Stimulated activated CD4-positive, alpha-beta T cell treated with anti-CD3 and anti-CD28 coated beads, Interleukin-1b, Interleukin-23, amount 100 ng/mL, for 1 hour (primary cell): Measurements from ENCODE around the gene WIPF3.

ENCODE experiments used
- DNase-seq, 2 donors: peaks; one replicate each; pipeline ENCODE4 v3.0.0-alpha.2; 2020; ENCODE audit warnings: low read depth in 2 of 2

WIPF3 gene

DNA sequence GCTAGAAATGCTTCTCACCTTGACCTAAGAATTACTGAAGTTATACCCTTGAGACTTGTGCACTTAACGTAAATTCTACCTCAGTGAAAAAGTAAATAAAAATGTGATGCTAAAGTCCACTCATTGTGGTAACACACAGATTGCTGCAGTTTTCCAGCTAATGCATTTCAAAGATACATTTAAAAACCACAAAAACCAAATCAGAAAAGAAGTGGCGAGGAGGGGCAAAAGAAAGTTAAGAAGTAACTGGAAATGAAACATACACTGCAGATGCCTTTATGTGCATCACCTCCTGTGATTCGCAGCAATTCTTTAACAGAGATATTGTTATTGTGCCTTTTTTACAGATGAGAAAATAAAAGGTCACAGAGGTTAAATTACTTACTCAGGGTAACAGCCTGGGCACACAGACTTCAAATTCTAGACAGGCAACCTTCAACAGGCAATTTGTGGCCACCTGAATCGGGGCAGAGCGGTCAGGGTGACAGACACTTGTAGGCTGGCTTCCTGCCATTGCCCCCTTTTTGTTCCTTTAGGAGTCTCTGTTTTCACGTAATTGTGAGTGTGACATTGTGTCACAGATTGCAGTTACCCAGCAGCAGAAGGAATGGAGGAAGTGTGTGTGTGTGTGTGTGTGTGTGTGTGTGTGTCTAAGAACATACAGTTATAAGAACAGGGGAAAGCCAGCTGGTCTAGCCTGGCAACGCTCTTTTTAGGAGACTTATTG is 1.9 kb downstream of the WIPF3 start:
- no peak for DNase-seq

DNA sequence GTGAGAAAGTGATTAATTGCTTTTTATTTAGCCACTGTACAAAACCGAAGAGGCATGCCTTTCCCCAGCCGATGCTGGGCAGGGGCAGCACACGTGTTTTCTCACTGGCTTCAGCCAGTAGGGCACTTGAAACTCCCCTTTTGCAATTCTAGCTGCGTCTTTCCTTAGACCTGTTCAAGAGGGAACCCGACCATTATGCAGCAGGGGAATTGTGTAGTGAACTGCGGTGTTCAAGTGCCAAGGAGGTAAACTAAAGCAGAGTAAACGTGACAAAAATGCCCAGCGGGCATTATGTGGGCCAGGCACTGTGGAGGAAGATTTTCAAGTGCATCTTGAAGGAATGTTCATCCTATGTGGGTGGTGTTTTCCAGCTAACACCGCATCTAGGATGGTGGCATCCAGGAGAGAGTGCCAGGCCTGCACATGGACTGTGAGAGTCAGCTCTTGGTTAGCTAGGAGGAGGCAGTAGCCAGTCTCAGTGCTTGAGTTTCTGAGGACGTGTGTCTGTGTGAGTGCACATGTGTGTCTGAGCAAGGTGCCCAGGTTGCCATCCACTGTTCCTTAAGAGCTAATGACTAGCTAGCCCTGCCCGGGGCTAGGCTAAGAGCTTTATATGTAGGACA is 3.3 kb downstream of the WIPF3 start:
- no peak for DNase-seq

DNA sequence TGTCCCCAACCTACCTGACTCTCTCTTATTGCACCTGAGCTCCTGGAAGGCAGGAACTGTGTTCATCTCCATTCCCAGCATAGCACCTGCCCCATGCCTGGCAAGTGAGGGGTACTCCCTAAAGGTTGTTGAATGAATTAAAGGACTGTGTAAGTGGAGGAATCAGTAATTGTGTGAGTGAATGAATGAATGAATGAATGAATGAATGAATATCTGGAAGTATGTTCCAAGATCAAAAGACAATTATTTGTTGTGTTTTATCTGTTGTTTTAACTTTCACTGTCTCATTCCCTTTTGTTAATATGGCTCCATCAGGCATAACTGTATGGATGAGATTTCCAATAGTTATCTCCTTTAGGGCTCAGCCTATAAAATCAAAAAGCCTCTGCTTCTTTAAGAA is 4.0 kb downstream of the WIPF3 start:
- no peak for DNase-seq

DNA sequence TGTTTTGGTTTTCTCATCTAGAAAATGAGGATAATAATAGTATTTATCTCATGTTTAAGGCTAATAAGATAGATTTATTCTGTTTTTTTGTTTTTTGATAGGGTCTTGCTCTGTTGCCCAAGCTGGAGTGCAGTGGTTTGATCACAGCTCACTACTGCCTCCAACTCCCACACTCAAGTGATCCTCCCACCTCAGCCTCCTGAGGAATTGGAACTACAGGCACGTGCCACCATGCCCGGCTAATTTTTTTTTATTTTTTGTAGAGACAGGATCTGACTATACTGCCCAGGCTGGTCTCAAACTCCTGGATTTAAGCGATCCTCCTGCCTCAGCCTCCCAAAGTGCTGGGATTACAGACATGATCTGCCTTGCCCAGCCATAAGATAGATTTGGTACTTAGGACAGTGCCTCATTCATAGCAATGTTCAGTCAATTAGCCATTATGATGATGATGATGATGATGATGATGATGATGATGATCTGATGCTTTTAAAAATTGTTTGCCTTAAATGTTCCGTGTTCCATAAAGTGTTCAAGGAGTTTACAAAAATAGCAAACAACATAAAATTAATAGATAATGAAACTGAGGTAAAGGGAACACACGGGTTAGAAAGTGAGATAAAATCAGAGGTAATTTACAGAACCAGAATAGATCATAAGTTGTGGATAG is 4.6 kb downstream of the WIPF3 start:
- DNase-seq: no peak

DNA sequence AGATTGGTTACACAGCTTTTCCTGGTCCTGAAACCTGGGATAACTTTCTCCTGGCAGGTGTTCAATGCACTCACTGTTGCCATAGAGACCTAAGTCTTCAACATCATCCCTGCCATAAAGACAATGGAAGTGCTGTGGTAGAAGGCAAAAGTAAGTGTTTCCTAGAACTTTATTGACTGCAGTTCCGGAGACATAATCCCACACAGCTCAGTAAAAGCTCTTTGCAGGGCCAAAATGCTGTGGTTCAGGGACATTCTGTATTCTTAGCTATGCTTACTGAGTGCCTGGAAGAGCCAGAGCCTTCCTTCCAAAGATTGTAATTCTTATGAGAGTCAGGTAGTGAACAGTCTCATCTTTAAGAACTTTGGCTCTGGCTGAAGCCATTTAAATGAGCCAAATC is 5.3 kb downstream of the WIPF3 start:
- DNase-seq: no peak

DNA sequence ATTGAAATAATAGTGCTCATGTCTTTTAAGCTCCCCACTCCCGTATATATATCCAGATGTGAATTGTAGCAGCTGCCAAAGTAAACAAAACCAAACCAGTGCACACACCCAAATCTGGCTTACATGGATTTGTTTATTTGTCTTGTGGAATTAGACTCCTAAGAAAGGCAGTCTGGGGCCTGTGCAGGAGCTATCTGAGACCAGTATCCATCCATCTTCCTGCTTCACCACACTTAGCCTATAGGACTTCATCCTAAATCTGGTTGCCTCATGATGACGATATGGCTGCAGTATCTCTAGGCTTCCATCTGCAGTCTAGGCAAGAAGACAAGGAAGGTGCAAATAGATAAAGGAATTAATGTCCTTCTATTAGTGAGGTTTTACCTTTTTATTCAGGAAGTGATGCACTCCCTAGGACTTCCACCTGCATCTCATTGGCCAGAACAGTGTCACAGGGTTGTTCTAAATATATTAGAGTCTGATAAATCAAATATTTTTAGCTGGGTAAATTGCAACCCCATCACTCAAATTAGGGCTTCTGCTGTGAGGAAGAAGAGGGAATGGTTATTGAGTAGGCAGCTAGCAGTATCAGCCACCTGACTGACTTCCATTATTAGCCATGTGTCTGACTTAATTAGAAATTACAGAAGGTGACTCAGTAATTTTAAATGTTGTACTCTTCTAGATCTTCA is 6.0 kb downstream of the WIPF3 start:
- no peak for DNase-seq

DNA sequence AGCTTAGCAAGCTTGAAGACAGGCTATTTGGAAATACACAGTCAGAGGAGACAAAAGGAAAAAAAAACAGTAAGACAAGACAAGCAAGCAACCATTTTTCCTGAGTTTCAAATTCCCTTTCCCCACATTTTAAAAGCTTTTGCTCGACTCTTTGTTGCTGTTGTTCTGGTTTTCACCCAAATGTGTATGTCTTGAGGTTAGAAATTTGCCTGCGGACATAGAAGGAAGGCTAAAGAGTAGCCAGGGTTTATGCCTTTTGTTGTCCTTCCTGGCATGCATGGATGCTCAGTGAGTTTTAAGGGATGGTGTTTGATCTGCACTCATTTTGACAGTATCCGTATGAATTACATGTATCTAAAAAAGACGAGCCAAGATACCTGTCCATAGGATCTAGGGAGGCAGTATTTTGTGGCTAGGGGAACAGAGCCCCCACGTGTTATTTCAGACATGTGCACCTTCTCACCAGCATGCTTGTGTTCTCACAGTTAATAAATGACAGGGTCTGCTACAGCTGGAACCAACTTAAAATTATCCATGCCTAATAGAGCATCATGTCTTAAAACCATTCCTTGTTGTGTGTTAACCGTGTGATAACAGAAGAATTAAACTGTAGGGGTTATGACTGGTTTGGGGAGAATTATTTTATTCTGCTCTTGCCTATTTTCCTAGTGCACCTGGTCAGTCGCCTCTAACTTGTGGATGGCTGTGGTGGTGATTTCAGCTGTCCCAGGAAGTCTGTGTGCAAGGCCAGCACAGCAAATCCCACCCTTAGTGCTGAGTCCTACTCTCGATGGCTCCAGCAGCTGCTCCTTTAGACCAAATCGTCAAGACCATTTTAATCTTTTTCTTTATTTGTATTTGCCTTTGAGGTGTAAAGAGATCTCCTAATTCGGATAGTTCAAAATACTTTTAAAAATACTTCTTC is 9.1 kb downstream of the WIPF3 start:
- no peak for DNase-seq

DNA sequence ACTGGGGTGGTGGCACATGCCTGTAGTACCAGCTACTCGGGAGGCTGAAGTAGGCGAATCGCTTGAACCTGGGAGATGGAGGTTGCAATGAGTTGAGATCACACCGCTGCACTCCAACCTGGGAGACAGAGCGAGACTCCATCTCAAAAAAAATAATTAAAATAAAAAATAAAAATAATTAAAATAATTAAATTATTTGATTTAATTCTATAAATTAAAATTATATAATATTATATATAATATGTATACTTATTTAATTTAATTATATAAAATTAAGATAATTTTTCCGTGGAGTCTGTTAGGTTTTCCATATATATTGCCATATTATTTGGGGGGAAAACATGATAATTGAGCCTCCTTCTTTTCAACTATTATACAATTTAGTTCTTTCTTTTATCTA is 12.0 kb downstream of the WIPF3 start:
- DNase-seq: no peak

DNA sequence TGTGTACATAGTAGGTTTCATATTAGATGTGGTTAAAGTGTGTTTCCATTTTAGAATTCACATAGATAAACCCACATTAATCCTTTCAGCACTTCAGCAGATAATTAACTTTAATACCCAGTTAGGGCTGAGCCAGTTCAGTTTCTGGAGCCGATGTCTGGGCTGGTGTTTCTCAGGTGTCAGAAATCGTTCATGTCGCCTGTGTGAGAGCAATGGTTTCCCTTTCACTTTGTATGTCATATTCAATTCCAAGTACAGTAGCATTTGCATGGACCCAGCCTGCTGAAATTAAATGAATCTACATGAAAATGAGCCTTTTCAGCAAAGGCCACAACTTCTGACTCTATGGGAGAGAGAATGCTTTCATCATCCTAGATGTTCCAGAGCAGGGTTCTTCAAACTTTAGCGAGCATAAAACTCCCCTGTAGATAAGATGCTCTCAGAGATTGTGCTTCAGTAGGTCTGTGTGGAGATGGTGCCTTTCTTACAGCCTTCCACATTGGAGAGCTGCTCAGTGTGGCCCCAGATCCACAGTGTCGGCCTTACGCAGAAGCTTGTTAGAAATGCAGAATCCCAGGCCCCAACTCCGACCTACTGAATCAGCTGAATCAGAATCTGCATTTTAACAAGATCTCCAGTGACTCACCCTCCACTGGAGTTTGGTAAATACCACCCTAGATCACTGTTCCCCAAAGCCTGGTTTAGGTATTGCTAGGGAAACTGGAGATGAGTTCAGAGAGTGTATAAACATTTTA is 19.6 kb downstream of the WIPF3 start:
- DNase-seq: no peak

DNA sequence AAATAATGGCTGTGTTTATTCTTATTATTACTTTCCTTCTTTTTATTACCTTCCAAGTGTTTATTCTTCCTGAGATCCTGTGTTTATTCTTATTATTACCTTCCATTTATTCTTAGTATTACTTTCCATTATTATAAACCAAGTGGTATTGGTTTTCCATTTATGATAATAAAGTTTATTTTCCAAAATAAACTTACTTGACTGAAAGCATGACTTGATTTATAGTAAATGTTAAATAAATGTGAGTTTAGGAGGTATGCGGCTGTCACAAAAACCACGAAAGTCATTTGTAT is 20.2 kb downstream of the WIPF3 start:
- no peak for DNase-seq

DNA sequence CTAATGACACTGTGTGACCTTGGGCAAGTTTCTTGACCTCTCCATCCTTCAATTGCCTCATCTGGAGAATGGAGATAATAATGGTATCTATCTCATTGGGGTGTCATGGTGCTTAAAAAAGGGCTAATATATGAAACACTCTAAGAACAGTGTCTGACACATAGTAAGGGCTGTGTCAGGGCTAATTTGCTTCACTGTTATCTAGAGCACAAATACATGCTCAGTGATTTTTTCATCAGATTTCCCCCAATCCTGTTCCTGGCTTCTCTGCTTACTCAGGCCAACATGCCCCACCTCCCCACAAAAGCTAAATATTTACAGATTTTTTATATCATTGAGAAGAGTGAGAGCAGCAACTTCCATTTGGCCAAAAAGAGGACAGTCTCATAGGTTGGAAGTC is 20.6 kb downstream of the WIPF3 start:
- DNase-seq: no peak

DNA sequence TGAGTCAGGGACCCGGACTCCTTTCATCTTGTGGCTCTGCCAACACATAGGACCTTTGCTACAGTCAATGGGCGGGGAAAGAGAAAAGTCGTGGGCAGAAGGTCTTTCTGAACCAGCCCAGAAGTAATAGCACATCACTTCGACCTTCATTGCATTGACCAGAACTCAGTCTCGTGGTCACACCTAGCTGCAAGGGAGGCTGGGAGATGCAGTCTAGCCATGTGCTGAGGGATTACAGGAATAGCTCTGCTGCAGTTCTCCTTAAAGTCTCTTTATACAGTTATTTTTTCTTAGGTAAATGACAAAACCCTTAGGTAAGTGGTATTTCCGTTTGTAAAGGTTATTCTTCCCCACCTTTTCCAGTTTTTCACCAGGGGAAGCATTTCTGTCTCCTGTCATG is 25.4 kb downstream of the WIPF3 start:
- DNase-seq: no peak

DNA sequence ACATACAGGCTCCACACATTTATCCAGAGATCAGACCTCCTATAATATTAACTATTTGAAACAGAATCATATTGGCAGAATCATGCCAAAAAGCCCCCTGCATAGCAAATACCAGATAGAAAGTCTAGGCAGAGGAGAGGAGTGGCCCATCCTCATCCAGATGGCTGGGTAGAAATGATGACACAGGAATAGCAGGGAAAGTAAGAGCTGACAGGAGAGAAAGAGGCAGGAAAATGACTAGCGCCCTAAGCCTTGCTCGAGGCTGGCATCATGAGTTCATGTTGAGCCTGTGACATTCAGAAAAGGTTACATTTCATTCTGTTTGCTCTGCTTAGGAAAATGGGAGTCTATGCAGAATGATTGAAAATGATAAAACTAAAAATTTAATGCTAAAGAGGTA is 27.6 kb downstream of the WIPF3 start:
- DNase-seq: no peak

DNA sequence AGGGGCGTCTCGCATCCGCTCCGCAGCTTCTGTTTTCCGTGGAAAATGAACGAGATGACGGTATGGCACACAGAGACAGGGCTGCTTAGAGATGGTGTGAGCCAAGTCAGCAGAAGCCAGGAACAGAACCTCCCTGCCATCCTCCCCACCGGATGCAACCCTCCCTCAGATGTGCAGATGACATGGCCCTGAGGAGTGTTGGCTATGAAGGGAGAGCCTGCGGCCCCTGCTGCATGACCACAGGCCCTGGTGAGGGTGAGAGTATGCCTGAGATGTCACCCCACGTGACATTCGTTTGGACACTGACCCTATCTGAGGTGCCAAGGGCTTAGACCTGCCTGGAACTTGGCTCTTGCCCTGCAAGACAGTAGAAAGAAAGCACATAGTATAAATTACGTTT is 29.4 kb downstream of the WIPF3 start:
- no peak for DNase-seq

DNA sequence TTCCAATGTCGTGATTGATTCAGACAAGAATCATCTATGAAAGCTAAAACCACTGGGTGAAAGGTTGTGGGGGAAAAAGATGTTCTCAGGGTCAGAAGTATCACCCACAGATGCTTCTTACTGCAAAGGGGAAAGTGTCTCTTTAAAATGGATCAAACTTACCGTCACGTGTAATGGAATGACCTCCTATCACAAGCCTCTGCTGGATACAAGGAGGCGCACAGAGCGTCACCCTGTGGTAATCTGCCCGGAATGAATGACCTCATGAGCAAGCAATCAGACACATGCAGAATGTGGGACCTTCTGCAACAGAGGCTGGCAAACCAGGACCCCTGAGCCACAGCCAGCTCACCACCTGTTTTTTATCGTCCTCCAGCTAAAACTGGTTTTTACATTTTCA is 33.0 kb downstream of the WIPF3 start:
- DNase-seq: no peak

DNA sequence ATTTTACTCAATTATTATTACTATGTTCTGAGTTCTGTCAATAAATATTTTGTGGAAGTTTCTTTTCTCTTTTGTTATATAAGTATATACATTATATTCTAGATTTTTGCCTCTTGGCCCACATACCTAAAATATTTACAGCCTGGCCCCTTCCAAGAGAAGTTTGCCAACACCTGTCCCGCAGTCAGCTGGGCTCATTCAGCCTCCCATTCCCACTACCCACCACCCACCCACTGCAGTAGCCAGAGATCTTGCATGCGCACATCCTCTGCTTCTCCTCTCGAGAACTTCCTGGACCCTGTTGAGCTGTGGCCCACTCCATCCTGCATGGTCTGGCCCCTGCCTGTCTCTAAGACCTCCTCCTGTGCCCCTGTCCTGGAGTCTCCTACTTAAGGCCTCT is 33.6 kb downstream of the WIPF3 start:
- DNase-seq: no peak

DNA sequence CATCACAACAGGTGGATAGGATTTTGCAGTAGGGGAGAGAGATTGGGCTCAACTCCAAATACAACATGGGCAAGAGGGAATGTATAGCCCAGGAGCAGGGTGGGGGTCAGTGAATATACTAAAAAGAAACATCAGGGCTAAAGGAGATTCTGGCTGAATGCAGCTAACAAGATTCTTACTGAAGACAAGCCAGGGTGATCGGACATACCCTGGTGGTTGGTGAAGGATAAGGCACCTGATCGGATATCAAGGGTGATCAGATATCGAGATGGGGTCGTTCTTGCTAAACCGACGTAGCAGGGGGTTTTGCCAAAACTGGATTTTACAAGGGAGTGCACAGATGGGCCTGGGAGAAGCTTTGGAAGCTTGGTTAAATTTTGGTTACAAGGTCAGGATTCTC is 34.4 kb downstream of the WIPF3 start:
- no peak for DNase-seq

DNA sequence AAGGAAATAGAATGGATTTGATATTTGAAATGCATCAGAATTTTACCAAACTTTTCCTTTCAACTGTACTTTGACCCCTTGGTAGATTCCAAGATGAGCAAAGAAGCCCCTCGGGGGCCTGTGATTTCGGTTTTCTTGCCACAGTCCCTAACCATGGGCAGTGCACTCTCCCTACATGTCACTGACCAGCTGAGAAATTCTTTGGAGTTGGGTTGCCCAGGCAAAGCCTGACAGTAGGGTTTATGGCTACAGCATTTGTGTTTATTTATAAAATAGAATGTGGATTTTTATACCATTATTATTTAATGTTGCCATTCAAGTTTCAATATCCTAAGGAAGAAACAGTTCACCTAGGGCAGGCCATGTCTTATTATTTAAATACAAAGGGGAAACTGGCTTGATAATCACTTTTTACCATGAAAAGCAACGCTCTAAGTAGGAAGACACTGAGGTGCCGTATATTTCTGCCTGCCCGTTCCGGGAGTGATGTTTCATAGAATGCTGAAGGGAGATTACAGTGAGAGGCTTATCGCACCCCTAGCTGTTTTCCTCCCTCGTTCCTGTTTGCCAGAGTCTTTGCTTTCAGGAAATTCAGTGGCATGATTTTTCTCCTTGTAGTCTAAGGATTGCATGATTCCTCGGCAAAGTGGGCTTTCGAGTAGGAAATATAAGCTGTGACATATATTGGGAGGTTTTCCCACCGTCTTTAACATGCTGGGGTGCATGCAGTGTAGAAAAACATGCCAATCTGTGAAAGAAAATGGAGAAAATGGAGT is 35.8 kb downstream of the WIPF3 start:
- no peak for DNase-seq

DNA sequence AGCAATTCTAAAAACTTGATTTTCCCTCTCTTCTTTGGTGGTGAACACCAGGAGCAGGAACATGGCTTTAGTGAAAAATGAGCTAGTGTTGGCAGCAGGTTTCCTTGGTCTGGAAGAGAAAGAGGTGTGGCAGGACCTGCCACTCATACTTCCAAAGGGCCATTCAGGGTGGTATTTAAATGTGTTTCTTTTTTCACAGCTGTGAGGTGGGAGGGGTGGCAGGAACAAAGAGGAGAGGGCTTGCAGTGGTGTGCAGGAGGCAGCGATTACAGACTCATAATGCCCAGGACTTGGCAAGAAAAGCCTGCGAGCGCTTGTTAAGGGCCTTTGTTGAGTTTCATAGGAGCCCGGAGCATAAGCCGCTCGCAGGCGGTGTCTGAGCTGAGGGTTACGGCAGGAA is 36.8 kb downstream of the WIPF3 start:
- DNase-seq: no peak

DNA sequence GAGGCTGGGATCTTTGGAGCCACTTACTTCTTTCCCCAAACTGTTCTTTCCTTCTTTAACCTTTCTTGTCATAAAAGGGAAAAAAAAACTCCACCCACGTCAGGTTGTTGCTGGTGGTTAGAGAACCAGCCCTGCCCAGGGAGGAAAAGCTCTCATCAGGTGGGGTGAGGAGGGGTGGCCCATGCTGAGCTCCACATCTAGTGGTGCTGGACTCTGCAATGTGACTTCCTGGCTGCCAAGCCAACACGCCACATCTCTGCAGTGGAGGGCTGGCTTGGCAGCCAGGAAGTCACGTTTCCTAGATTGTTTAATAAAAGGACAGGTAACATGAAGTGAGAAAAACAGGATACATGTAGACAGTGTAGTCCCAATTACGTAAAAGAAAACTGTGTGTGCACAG is 37.4 kb downstream of the WIPF3 start:
- DNase-seq: no peak
